Body of pancreas (tissue), 4 donors: ENCODE data around the gene KIRREL3.

Experiments
- CTCF ChIP-seq, 7 experiments: fragments of 450-650 bp in 4 of 7; fragments of 200-600 bp in 3 of 7; sonication (generic) in 3 of 7; IDR thresholded peaks; one replicate each; pipeline ENCODE4 v1.5.1; 2016 to 2019; ENCODE audit warnings: antibody characterized with exemption in 7 of 7
- POLR2A ChIP-seq, 3 donors: fragments of 450-650 bp; IDR thresholded peaks; one replicate each; pipeline ENCODE4 v1.6.1; 2016; ENCODE audit warnings: antibody characterized with exemption in 3 of 3, mild to moderate bottlenecking in 2 of 3

DNA sequence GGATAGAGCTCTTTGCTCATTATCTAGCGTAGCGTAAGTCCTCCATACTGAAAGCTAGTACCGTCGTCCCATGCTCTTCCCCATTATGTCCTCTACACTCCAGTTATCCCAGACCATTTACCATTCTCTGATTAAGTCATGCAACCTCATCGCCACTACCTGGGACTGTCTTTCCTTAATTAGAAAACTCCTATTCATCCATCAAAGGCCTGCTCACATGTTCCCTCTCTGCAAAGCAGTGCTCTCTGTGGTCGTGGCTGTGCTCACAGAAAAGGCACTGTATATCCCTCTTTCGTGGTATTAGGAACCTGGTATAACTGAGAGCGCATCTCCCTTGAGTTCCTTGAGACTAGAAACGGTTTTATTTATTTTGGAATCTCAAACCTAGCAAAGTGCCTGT is 253.3 kb downstream of the KIRREL3 start:
- TF ChIP-seq CTCF (IDR thresholded peaks at IDR 0.05) (no peak), POLR2A (IDR thresholded peaks at IDR 0.05) (no peak)
